ENCODE results near the gene PHLDB1. TPM values are rescaled to one million over a fixed set of nuclear protein-coding genes. Genes with fewer than 3 reads are reported as not detected.

PHLDB1 gene
- total and polyA plus RNA-seq, 2 of the 8 experiments (the other 6 are each of a cell fraction or from before 2014, with no cell fraction given) = 53.9 to 74.8 TPM

DNA sequence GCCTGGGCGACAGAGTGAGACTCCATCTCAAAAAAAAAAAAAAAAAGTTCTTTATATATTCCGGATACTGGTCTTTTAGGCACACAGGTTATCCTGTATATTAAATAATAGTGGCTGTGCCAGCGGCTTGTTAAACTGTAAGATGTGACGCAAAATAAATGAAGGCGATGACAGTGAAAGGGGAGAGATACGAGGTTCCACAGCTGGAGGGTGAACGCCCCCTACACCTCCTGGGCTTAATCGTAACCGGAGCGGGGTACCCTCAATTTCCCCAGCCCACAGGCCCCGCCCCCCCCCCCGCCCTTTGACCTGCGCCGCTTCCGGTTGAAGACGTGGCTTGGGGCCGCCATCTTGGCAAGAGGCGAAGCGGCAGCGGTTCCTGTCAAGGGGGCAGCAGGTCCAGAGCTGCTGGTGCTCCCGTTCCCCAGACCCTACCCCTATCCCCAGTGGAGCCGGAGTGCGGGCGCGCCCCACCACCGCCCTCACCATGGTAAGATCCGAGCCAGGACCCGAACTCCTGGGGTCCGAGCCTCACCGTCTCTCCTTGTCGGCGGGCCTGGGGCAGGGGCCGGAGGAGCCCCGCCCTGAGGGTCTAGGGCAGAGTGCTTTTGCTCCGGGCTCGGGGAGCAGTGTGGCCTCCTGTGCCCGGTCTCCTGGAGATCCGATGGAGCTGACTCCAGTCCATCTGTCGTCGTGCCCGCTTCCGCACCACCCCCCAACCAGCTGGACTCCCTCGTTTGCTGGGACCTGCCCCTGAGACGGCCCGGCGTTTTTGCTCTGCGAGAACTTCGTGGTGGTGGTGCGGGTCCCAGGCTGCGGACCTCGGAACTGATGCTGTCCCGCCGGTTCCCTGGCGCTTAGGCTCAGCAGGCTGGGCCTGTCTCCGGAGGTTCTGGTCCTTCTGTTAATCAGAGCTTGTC, 35.1 kb upstream of the PHLDB1 start, which contains the start of gene ARCN1:
Gene ARCN1 (plus strand): TSS at position 349 of the 920 bp plus-strand sequence. CDS start 139 bp downstream, at position 488.
- no peaks in the 10 kb centered on the region for H3K27me3 ChIP-seq (replicated peaks in 1 of 4; ENCODE audit: control insufficient read depth in 3 of 4, extremely low read depth in 1 of 4, insufficient read depth in 3 of 4, low read length in 3 of 4)
- peak within 1 kb of the TSS; percentile 74 for H3K4ac ChIP-seq (replicated peaks; ENCODE audit: insufficient read length, low read depth, low read length)
- peak within 1 kb of the TSS; percentile 81 to 91 for H3K4me2 ChIP-seq (ENCODE audit: insufficient read depth in 1 of 2, low read depth in 2 of 2, low read length in 2 of 2)
- no peak within 1 kb of the TSS for H2AK5ac ChIP-seq (ENCODE audit: low read depth, low read length)
- H2BK5ac ChIP-seq (ENCODE audit: low read depth, low read length) = peak within 1 kb of the TSS; percentile 88; the same call in 1 of the 2 replicates
- no peak within 1 kb of the TSS for H2BK20ac ChIP-seq (ENCODE audit: low read length)
- CTCF ChIA-PET (ENCODE audit: partially characterized antibody) = interaction anchor here (0.6 to 1.2 kb wide), 4 partner anchors 23 to 293 kb away, joined by 3 read pairs; no protein-coding TSS in a partner anchor
- H4K5ac ChIP-seq (ENCODE audit: insufficient read length, low read depth, low read length) = peak within 1 kb of the TSS; percentile 97
- POLR2A ChIA-PET (ENCODE audit: partially characterized antibody) = interaction anchor here (0.6 to 1.6 kb wide), 8 partner anchors 9 to 450 kb away, joined by 3 to 7 read pairs (median 3); partner anchors contain the start of gene TMEM25
- peak within 1 kb of the TSS; percentile 74 for H3K56ac ChIP-seq (replicated peaks; ENCODE audit: insufficient read length, low read depth, low read length)
- 2% methylated on average over 49 of the region's 55 CpGs; no CpG with 5 or more reads in 1 of the 2 experiments for WGBS, 2 experiments (ENCODE audit: extremely low coverage in 1 of 2, insufficient coverage in 1 of 2, insufficient read length in 1 of 2, insufficient replicate concordance in 2 of 2, low coverage in 1 of 2, low lambda C conversion rate in 2 of 2, missing lambda C conversion rate in 1 of 2)
- no peaks in the 10 kb centered on the region for H3K36me3 ChIP-seq (ENCODE audit: control insufficient read depth in 2 of 4, insufficient read depth in 4 of 4, low read length in 3 of 4)
- H3K23ac ChIP-seq (ENCODE audit: insufficient read length) = no peak within 1 kb of the TSS
- peak within 1 kb of the TSS; percentile 96 for H4K8ac ChIP-seq (ENCODE audit: extremely low read depth, insufficient read depth, low read length)
- DNase-seq (ENCODE audit: low read depth in 1 of 2, low spot score in 2 of 2) (peak; percentile 47 to 77), FAIRE-seq (no peak)
- no peaks in the 10 kb centered on the region; the same call in 1 of the 2 replicates for H3K79me1 ChIP-seq (ENCODE audit: low read depth, low read length)
- H3K4me1 ChIP-seq (replicated peaks in 1 of 4; ENCODE audit: control insufficient read depth in 3 of 4, insufficient read depth in 4 of 4, low read length in 3 of 4) = peaks cover 0 to 4% (median 0%) of the 10 kb centered on the region in 4 experiments; a peak in 1 of 7 replicates
- H3K27ac ChIP-seq (ENCODE audit: low read depth, low read length) = peak within 1 kb of the TSS; percentile 90
- no peak within 1 kb of the TSS for H2BK120ac ChIP-seq (replicated peaks; ENCODE audit: low read depth, low read length)
- H3K79me2 ChIP-seq (ENCODE audit: control insufficient read depth in 1 of 2, insufficient read depth in 2 of 2, low read length in 2 of 2) = peaks cover 13 to 49% of the 10 kb centered on the region in 2 experiments
- H4K91ac ChIP-seq (replicated peaks; ENCODE audit: insufficient read length, low read length) = peak within 1 kb of the TSS; percentile 94
- H4K20me1 ChIP-seq (replicated peaks in 1 of 2; ENCODE audit: control insufficient read depth in 1 of 2, insufficient read depth in 2 of 2, low read length in 2 of 2) = peaks cover 8% of the 10 kb centered on the region in 2 experiments
- H3K14ac ChIP-seq (ENCODE audit: insufficient read length) = no peak within 1 kb of the TSS
- peaks cover 7% of the 10 kb centered on the region; the same call in 1 of the 2 replicates for H3K23me2 ChIP-seq (ENCODE audit: low read depth, low read length)
- H2AFZ ChIP-seq (ENCODE audit: low read length) = peak within 1 kb of the TSS; percentile 92
- peak within 1 kb of the TSS; percentile 73 to 94 (median 88) for H3K9ac ChIP-seq (replicated peaks in 1 of 4; ENCODE audit: extremely low read depth in 1 of 4, low read depth in 3 of 4, low read length in 3 of 4)
- no peak within 1 kb of the TSS for H2BK12ac ChIP-seq (ENCODE audit: low read depth, low read length)
- H3K9me3 ChIP-seq (ENCODE audit: insufficient read depth in 2 of 2, low read depth in 1 of 2, low read length in 1 of 2) = no peaks in the 10 kb centered on the region
- peak within 1 kb of the TSS; percentile 94 to 100 (median 95) for H3K4me3 ChIP-seq (ENCODE audit: extremely low read depth in 1 of 4, insufficient read depth in 2 of 4, low read depth in 3 of 4, low read length in 4 of 4)
- no peak within 1 kb of the TSS for H2BK15ac ChIP-seq (ENCODE audit: low read length)
- peak within 1 kb of the TSS; percentile 95 for H3K18ac ChIP-seq (ENCODE audit: extremely low read depth, low read length)
- TF ChIP-seq TCF12 (IDR thresholded peaks at IDR 0.05; ENCODE audit: low read depth, low read length) (no peak), YY1 (IDR thresholded peaks at IDR 0.05; ENCODE audit: low read depth, low read length) (peak; percentile 93), KDM4A (IDR thresholded peaks at IDR 0.05; ENCODE audit: low read depth, low read length, severe bottlenecking) (peak; percentile 69), TBP (IDR thresholded peaks at IDR 0.05; ENCODE audit: low read depth, low read length) (peak; percentile 48; the same call in 1 of the 2 replicates), MAX (IDR thresholded peaks at IDR 0.05) (no peak), SIN3A (conservative IDR thresholded peaks at IDR 0.05 in 1 of 2, IDR thresholded peaks at IDR 0.05 in 1 of 2; ENCODE audit: low read depth in 1 of 2, low read length in 2 of 2) (peak in 1 of 2 experiments; percentile 91; a peak in 3 of 4 replicates), BRCA1 (IDR thresholded peaks at IDR 0.05; ENCODE audit: low read depth, low read length) (no peak), ASH2L (IDR thresholded peaks at IDR 0.05; ENCODE audit: low read length) (peak; percentile 89), TEAD4 (IDR thresholded peaks at IDR 0.05; ENCODE audit: low read depth, low read length) (no peak), KDM5A (IDR thresholded peaks at IDR 0.05; ENCODE audit: low read length) (no peak), RBBP5 (IDR thresholded peaks at IDR 0.05; ENCODE audit: borderline replicate concordance, low read depth, low read length) (peak; percentile 83; the same call in 1 of the 2 replicates)

All from H1 (cell line).